Thoracic aorta endothelial cell (primary cell): Measurements from ENCODE around the gene SPSB3. TPM values are rescaled to one million over a fixed set of nuclear protein-coding genes. Genes with fewer than 3 reads are reported as not detected.

Source experiments
- small RNA-seq: library from RNA; depleted of rRNA; stranded (forward); fragments of <200 nt; gene quantifications from one replicate; pipeline ENCODE3, GENCODE V24; 2012
- total RNA-seq: library from RNA; depleted of rRNA; stranded (reverse); fragments of >200 nt; gene quantifications from 2 replicates; pipeline ENCODE4 v1.2.3, GENCODE V29; 2012

Gene SPSB3
- total RNA-seq = 21.0 and 25.3 TPM in 2 replicates

DNA sequence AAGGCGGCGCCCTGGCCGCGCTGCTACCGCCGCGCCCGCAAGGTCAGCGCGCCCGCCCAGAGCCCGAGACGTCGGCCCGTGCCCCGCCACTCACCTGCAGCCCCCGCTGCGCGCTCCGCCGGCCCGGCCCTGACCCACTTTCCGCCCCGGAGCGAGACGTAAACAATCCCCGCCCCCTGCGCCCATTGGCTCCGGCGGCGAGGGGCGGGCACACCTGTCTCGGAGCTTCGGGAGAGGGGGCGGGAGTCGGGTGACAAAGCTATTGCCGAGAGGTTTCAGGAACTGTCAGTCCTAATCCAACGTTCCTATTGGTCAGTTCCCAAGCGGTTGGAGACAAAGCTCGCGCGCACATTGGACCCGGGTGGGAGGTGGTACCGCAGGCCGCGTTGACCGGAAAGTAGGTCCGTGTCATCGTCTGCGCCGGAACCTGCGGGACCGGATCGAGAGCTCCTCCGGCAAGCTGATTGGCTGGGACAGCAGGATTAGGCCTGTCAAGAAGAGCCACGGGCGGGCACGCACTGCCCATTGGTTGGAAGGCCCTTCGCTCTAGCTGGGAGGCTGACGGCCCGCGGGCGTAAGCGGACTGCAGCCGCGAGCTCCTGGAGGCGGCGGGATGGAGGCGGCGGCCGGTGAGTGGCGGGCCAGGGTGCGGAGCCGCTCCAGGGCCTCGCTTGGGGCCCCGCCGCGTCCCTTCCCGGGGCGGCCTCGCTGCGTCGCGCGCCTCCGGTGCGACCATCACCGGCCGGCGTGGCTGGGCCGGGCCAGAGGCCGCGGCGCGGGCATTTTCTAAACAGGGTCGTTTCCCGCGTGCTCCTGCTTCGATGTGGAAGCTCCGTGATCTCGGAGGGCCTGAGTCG lies at the start of gene SPSB3, which contains the start of gene NUBP2:
Gene SPSB3, minus strand, starts transcription at position 164 of the 857 bp plus-strand sequence. CDS start 1,088 bp downstream, outside the sequence.
Gene NUBP2, plus strand, starts transcription at position 553 of the 857 bp plus-strand sequence. Its CDS starts 61 bp downstream, at position 614.

DNA sequence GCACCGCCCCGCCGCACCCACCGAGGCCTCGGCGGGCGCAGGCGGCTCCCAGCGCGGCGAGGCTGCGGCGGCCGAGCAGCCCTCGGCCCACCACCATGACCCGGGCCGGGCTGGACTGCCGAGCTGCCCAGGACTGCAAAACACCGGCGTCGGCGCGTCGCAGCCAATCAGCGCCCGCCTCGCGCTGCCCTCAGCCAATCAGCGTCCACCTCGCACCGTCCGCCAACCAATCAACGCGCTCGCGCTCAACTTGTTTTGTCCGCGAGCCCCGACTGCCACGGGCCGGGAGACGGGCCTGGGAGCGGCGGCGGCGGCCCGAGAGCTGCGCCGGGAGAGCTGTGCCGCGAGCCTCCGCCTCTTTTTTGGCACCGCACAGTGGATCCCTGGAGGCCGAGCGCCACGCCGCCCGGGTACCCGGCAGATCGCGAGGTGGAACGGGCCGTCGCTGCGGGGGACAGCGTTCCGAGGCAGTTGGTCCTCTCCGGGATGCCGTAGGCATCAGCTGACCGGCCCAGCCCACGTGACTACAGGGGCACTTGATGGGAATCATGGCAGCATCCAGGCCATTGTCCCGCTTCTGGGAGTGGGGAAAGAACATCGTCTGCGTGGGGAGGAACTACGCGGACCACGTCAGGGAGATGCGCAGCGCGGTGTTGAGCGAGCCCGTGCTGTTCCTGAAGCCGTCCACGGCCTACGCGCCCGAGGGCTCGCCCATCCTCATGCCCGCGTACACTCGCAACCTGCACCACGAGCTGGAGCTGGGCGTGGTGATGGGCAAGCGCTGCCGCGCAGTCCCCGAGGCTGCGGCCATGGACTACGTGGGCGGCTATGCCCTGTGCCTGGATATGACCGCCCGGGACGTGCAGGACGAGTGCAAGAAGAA lies 44.6 kb upstream of the SPSB3 start, which contains the start of the genes FAHD1 and HAGH:
Gene FAHD1, plus strand, starts transcription at position 516 of the 883 bp plus-strand sequence. Its CDS starts 33 bp downstream, at position 549.
Gene HAGH, minus strand, starts transcription at position 135 of the 883 bp plus-strand sequence. Its CDS starts 38 bp downstream, at position 97.

DNA sequence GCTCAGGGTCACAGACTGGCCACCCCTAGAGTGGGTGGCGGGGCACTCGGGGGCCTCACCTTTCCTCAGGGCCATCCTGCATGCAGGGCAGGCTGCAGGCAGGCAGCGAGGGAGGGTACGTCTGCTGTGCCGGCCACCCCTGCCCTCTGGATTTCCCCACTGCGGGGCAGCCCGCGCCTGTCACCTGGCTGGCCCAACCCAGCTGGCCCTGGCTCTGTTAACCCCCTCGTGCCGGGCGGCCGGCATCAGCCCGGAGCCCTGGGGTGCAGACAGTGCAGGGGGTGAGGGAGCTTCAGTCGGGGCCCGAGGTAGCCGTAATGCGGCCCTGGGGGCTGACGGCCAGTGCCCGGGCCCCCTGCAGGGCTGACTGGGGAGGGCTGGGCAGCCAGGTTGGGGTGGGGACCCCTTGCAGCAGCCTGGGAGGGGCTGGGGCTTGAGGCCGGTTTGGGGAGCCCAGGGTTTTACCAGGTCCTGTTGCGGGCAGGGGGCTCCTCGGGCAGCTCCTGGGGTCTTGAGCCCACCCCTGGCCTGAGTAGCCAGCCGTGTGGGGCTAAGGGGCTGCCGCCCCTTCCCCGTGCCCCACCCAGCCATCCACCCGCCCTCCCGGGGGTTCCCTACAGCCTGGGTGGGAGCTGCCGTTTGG lies 11.3 kb upstream of the SPSB3 start, which contains the start of gene IGFALS:
Gene IGFALS, minus strand, starts transcription at position 128 of the 643 bp plus-strand sequence. Its CDS starts 53 bp downstream, at position 75.

DNA sequence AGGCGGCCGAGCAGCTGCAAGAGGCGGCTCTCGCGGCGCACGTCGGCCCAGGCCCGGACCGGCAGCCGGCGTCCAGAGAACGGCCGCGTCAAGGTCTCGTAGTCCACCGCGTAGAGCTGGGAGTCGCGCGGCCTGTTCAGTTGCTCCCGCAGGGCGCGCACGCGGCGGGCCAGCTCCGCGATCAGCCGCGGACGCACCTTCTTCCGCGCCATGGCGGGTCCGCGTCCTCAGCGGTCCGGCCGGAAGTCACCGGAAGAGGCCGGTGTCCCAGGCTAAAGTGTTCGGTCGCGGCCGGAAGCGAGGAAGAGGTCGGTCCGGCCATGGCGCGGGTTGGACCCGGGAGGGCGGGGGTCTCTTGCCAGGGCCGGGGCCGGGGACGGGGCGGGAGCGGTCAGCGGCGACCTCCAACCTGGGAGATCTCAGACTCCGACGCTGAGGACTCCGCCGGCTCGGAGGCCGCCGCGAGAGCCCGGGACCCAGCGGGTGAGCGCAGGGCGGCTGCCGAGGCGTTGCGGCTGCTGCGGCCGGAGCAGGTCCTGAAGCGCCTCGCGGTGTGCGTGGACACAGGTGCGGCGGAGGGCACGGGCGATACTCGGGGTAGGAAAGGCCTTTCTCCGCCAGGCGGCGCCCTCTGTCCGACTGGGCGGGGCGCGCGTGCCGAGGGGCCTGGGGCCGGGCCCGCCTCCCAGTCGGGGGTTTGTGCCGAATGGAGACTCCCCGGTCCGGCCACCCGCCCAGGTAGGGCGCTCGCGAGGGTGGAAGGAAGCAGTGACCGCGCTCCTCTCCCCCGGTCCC lies 9.3 kb downstream of the SPSB3 start, which contains the start of gene MRPS34:
Gene MRPS34, minus strand, starts transcription at position 227 of the 795 bp plus-strand sequence. Its CDS starts 15 bp downstream, at position 212.

DNA sequence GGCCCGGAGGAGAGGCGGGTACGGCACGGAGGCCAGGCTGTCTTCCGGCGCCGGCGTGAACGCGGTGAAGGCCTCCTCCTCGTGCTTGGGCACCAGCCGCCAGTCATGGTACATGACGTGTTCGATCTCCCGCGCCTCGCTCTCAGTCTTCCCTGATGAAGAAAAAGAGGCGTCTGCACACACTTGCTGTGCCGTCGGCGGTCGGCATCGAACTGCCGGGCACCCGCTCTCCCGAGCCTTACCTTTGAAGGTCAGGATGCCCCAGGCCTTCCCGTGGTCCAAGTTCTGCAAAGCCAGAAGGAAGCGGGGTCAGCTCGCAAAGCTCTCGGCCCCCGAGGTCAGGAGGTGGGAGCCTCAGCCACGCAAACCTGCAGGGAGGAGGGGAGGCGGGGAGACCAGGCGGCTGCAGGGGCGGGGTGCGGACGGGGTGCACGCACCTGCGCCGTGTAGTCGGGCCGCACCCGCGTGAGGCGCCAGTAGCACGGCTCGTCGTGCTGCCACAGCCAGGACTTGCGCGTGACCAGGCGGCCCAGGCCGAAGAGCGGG lies 9.9 kb downstream of the SPSB3 start, which contains the start of gene EME2:
Gene EME2, plus strand, starts transcription at position 449 of the 546 bp plus-strand sequence. CDS start 418 bp downstream, outside the sequence.

DNA sequence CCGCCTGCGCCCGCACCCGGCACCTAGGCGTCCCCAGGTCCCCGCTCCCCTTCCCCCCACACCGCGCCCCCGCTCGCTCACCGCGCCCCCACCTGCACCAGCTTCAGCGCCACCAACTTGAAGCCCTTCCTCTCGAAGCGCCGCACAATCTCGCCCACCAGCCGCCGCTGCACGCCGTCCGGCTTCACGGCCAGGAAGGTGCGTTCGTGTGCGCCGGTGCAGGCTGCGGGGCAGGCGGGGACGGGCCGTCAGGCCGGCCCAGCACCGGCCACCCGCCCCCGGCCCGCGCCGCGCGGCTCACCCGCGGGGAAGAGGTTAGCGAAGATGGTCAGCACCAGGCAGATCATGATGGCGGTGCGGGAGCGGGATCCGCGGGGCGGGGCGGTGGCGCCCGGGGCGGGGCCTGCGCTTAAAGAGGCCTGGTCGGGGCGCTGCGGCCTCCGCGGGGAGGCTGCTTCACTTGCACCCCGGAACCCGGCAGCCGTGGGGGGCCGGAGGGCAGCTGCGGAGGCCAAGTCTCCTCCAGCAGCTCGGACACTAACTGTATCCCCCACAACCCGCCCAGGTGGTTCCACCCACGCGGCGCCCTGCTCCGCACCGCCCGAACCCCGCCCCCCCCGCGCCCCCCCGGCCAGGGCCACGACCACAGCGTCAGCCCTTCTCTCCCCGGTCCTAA lies 11.0 kb downstream of the SPSB3 start, which contains the start of gene NME3:
Gene NME3, minus strand, starts transcription at position 356 of the 676 bp plus-strand sequence. Its CDS starts 9 bp downstream, at position 347.

Small RNAs within 50 kb of the gene (small RNA-seq; reads per million reads assigned to genes)
- 2.5 reads per million, percentile 58 among the genes with 10 or more reads in this experiment for gene MIR3177

Other genes starting within 250 kb of the SPSB3 start
- gene TMEM204, start 248.9 kb downstream of the SPSB3 start, total RNA-seq = 14.9 and 24.1 TPM in 2 replicates
- 14.0 and 14.6 TPM in 2 replicates for gene IFT140, start 170.5 kb downstream of the SPSB3 start, total RNA-seq
- gene CRAMP1, start 170.2 kb downstream of the SPSB3 start, total RNA-seq = 16.0 and 20.3 TPM in 2 replicates
- gene JPT2, start 104.3 kb downstream of the SPSB3 start, total RNA-seq = 70.2 and 72.1 TPM in 2 replicates
- 41.9 and 45.7 TPM in 2 replicates for gene MAPK8IP3, start 76.4 kb downstream of the SPSB3 start, total RNA-seq
- gene NME3, start 11.0 kb downstream of the SPSB3 start, total RNA-seq = 26.1 and 27.0 TPM in 2 replicates
- gene EME2, start 9.8 kb downstream of the SPSB3 start, total RNA-seq = 11.6 and 13.5 TPM in 2 replicates
- gene MRPS34, start 9.4 kb downstream of the SPSB3 start, total RNA-seq = 59.0 and 75.9 TPM in 2 replicates
- 61.0 and 66.9 TPM in 2 replicates for gene NUBP2, start 389 bp upstream of the SPSB3 start, total RNA-seq
- not detected in 2 replicates for gene IGFALS, start 11.1 kb upstream of the SPSB3 start, total RNA-seq
- gene HAGH, start 44.3 kb upstream of the SPSB3 start, total RNA-seq = 43.0 and 46.1 TPM in 2 replicates
- 57.3 and 63.8 TPM in 2 replicates for gene FAHD1, start 44.6 kb upstream of the SPSB3 start, total RNA-seq
- gene MEIOB, start 89.6 kb upstream of the SPSB3 start, total RNA-seq = 0.14 and 0.66 TPM in 2 replicates
- gene HS3ST6, start 135.8 kb upstream of the SPSB3 start, total RNA-seq = not detected in 2 replicates
- 14.6 and 16.4 TPM in 2 replicates for gene MSRB1, start 160.6 kb upstream of the SPSB3 start, total RNA-seq
- gene RPL3L, start 172.1 kb upstream of the SPSB3 start, total RNA-seq = not detected in 2 replicates
- 97.1 and 113 TPM in 2 replicates for gene NDUFB10, start 177.0 kb upstream of the SPSB3 start, total RNA-seq
- 2,240 and 2,662 TPM in 2 replicates for gene RPS2, start 182.3 kb upstream of the SPSB3 start, total RNA-seq
- not detected in 2 replicates for gene RNF151, start 184.3 kb upstream of the SPSB3 start, total RNA-seq
- 48.4 and 49.1 TPM in 2 replicates for gene TBL3, start 189.5 kb upstream of the SPSB3 start, total RNA-seq
- 0.40 TPM in 1 of 2 replicates, not detected in the other for gene NOXO1, start 198.9 kb upstream of the SPSB3 start, total RNA-seq
- 8.6 and 13.6 TPM in 2 replicates for gene GFER, start 201.6 kb upstream of the SPSB3 start, total RNA-seq
- gene SYNGR3, start 207.4 kb upstream of the SPSB3 start, total RNA-seq = 1.3 and 1.6 TPM in 2 replicates
- gene ZNF598, start 227.2 kb upstream of the SPSB3 start, total RNA-seq = 26.7 and 36.5 TPM in 2 replicates
- 0.13 and 0.72 TPM in 2 replicates for gene NPW, start 237.2 kb upstream of the SPSB3 start, total RNA-seq
- 52.7 and 94.3 TPM in 2 replicates for gene NHERF2, start 244.3 kb upstream of the SPSB3 start, total RNA-seq